ENCODE measurements around the gene NHERF2.

NHERF2 gene

DNA sequence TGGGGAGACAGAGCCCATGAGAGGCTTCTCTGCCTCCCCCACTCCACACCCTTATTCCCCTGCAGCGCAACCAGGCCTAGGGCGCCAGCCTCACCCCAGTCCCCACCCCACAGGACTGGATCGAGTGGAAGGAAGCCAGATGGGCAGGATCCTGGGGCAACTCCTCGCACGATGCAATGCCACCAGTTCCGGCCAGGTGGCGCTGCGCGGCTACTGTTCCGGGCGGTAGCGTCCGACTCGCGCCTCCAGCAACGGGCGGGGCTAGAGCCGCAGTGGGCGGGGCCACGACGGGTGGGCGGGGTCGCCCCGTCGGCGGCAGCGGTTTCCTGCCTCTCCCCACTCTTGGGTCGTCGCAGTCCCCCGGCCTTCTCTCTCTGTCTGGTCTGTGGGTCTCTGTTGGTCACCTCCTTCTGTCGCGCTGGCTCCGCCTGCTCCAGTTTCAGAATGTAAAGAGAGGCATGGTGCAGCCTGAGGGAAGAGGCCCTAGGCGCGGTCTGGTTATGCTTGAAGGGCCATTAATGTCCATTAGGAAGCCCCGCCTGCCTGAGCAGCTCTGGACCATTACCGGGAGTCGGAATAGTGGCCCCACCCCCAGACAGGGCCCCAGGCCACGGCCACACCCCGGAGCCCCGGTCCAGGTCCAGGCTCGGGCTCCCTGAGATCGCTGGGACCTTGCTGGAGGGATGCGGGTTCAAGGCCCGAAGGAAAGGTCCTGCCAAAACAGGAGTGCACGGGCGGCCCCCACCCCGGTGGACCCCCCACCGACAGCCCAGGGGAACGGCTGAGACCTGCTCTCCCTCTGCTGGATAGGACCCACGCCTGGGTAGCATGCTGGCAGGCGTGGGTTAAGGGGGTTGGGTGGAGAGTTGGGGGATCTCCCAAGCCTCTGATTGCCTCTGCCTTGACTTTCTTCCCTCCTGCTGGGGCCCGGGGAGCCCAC lies 3.3 kb upstream of the NHERF2 start:
- peak overlapping the region; percentile 61 for H3K4me3 ChIP-seq (ENCODE audit: low read length)
- peaks cover 53% of the 10 kb centered on the region for H3K27me3 ChIP-seq (replicated peaks; ENCODE audit: insufficient read depth, low read length)
- H3K9ac ChIP-seq (ENCODE audit: low read length): peak overlapping the region; percentile 27; the same call in 1 of the 2 replicates

DNA sequence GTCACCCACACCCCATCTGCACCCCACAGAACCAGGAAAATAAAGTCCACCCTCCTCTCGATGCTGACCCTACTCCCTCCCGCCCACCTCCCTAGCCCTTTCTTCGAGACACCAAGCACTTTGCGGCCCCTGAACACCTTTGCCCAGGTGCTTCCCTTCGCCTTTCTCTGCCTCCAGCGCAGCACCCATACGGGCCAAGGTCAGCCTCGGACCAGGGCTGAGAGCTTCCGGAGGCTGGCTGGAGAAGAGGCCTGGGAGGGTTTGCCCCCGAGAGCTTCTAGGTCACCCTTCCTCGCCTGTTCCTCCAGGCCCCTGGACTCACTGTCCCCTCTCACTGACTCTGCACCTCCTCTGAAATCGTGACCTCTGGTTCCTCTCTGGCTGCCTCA lies 2.7 kb upstream of the NHERF2 start:
- TF ChIP-seq EZH2 (optimal IDR thresholded peaks at IDR 0.05; ENCODE audit: low read depth, low read length) (no peak), EZH2phosphoT487 (IDR thresholded peaks at IDR 0.05; ENCODE audit: low read length) (no peak)
- TF ChIP-seq, protein P1, sequence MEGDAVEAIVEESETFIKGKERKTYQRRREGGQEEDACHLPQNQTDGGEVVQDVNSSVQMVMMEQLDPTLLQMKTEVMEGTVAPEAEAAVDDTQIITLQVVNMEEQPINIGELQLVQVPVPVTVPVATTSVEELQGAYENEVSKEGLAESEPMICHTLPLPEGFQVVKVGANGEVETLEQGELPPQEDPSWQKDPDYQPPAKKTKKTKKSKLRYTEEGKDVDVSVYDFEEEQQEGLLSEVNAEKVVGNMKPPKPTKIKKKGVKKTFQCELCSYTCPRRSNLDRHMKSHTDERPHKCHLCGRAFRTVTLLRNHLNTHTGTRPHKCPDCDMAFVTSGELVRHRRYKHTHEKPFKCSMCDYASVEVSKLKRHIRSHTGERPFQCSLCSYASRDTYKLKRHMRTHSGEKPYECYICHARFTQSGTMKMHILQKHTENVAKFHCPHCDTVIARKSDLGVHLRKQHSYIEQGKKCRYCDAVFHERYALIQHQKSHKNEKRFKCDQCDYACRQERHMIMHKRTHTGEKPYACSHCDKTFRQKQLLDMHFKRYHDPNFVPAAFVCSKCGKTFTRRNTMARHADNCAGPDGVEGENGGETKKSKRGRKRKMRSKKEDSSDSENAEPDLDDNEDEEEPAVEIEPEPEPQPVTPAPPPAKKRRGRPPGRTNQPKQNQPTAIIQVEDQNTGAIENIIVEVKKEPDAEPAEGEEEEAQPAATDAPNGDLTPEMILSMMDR (IDR thresholded peaks at IDR 0.05; ENCODE audit: low read length): no peak
- Histone ChIP-seq H3K79me2 (ENCODE audit: low read length) (no peaks in the 10 kb centered on the region), H3K27me3 (replicated peaks; ENCODE audit: insufficient read depth, low read length) (peaks cover 56% of the 10 kb centered on the region), H3K9ac (ENCODE audit: low read length) (no peak overlapping the region), H3F3A (ENCODE audit: insufficient read depth, low read length) (no peaks in the 10 kb centered on the region; the same call in 1 of the 2 replicates), H3K4me3 (ENCODE audit: low read length) (no peak overlapping the region), H3K4me1 (ENCODE audit: low read length) (peaks cover 5% of the 10 kb centered on the region; the same call in 1 of the 2 replicates), H3K9me3 (replicated peaks; ENCODE audit: insufficient read depth, low read length) (no peaks in the 10 kb centered on the region), H3K9me2 (replicated peaks; ENCODE audit: insufficient read depth, low read length) (no peaks in the 10 kb centered on the region), H3K27ac (ENCODE audit: low read length) (no peak overlapping the region), H4K20me1 (ENCODE audit: insufficient read depth, low read length) (no peaks in the 10 kb centered on the region), H2AFZ (ENCODE audit: low read length) (no peak overlapping the region), H3K36me3 (replicated peaks; ENCODE audit: insufficient read depth, low read length) (no peaks in the 10 kb centered on the region), H3K4me2 (ENCODE audit: low read depth, low read length) (no peak overlapping the region)
- no peak for DNase-seq

More for the DNA sequence above, 3.3 kb upstream of the NHERF2 start:
- H3K9me3 ChIP-seq (replicated peaks; ENCODE audit: insufficient read depth, low read length): no peaks in the 10 kb centered on the region
- H3K4me2 ChIP-seq (ENCODE audit: low read depth, low read length): peak overlapping the region; percentile 98
- H3K4me1 ChIP-seq (ENCODE audit: low read length): peaks cover 5% of the 10 kb centered on the region; the same call in 1 of the 2 replicates
- no peaks in the 10 kb centered on the region for H3K36me3 ChIP-seq (replicated peaks; ENCODE audit: insufficient read depth, low read length)
- peak overlapping the region; percentile 92 for H2AFZ ChIP-seq (ENCODE audit: low read length)
- TF ChIP-seq, protein P1 (IDR thresholded peaks at IDR 0.05; ENCODE audit: low read length): peak; percentile 91
- TF ChIP-seq EZH2 (optimal IDR thresholded peaks at IDR 0.05; ENCODE audit: low read depth, low read length) (no peak), EZH2phosphoT487 (IDR thresholded peaks at IDR 0.05; ENCODE audit: low read length) (no peak)
- no peaks in the 10 kb centered on the region; the same call in 1 of the 2 replicates for H3F3A ChIP-seq (ENCODE audit: insufficient read depth, low read length)
- no peak overlapping the region for H3K27ac ChIP-seq (ENCODE audit: low read length)
- peak; percentile 87 for DNase-seq
- no peaks in the 10 kb centered on the region for H4K20me1 ChIP-seq (ENCODE audit: insufficient read depth, low read length)
- H3K9me2 ChIP-seq (replicated peaks; ENCODE audit: insufficient read depth, low read length): no peaks in the 10 kb centered on the region
- H3K79me2 ChIP-seq (ENCODE audit: low read length): no peaks in the 10 kb centered on the region

DNA sequence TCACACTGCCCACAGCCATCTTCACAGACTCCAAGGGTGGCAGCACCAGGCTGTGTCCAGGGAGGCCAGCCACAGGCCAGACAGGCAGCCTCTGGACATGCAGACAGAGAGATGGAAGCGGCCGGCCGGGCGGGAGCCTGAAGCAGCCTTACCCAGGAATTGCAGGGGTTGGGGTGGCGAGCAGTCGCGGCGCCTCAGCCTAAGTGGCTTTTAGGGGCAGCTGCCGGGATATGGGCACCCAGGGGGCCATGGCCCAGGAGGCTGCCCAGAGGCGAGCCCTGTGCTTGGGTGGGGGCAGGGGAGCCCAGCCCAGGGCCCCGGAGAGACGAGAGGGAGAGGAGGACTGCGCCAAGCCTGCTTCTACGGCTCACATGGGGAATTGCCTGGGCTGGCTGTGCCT lies 1.5 kb upstream of the NHERF2 start:
- no peaks in the 10 kb centered on the region for H3K36me3 ChIP-seq (replicated peaks; ENCODE audit: insufficient read depth, low read length)
- H3K9me3 ChIP-seq (replicated peaks; ENCODE audit: insufficient read depth, low read length): no peaks in the 10 kb centered on the region
- no peaks in the 10 kb centered on the region; the same call in 1 of the 2 replicates for H3F3A ChIP-seq (ENCODE audit: insufficient read depth, low read length)
- no peak overlapping the region for H3K9ac ChIP-seq (ENCODE audit: low read length)
- no peaks in the 10 kb centered on the region for H3K9me2 ChIP-seq (replicated peaks; ENCODE audit: insufficient read depth, low read length)
- H3K27ac ChIP-seq (ENCODE audit: low read length): no peak overlapping the region
- H3K79me2 ChIP-seq (ENCODE audit: low read length): no peaks in the 10 kb centered on the region
- TF ChIP-seq EZH2 (optimal IDR thresholded peaks at IDR 0.05; ENCODE audit: low read depth, low read length) (no peak), EZH2phosphoT487 (IDR thresholded peaks at IDR 0.05; ENCODE audit: low read length) (no peak)
- TF ChIP-seq, protein P1 (IDR thresholded peaks at IDR 0.05; ENCODE audit: low read length): no peak
- no peak overlapping the region for H3K4me3 ChIP-seq (ENCODE audit: low read length)
- peaks cover 53% of the 10 kb centered on the region for H3K27me3 ChIP-seq (replicated peaks; ENCODE audit: insufficient read depth, low read length)
- H3K4me2 ChIP-seq (ENCODE audit: low read depth, low read length): no peak overlapping the region
- H4K20me1 ChIP-seq (ENCODE audit: insufficient read depth, low read length): no peaks in the 10 kb centered on the region
- H2AFZ ChIP-seq (ENCODE audit: low read length): no peak overlapping the region
- peaks cover 5% of the 10 kb centered on the region; the same call in 1 of the 2 replicates for H3K4me1 ChIP-seq (ENCODE audit: low read length)
- DNase-seq: no peak
